Loucy (cell line): ENCODE results near the gene KCNK7.

Source experiments
- CTCF ChIP-seq: fragments of 200-600 bp; sonication (generic); conservative IDR thresholded peaks from 2 replicates; pipeline ENCODE4 v1.5.1; 2014; ENCODE audit warnings: mild to moderate bottlenecking, antibody characterized with exemption, low read length
- EZH2phosphoT487 ChIP-seq: fragments of 200-600 bp; IDR thresholded peaks from 2 replicates; pipeline ENCODE4 v1.6.1; 2018; ENCODE audit warnings: antibody characterized with exemption, mild to moderate bottlenecking, moderate library complexity, borderline replicate concordance

GRCh38 chr11:65613091-65613928, 17.7 kb upstream of the KCNK7 start:
- TF ChIP-seq CTCF (no peak), EZH2phosphoT487 (no peak)
